HG03521 (cell line): ENCODE measurements around the gene NUF2.
"Not testable (repeated sequence)": the region's sequence is repeated elsewhere in the genome, so short reads cannot be mapped to it uniquely, and the experiment has no call there.

Experiments
- ATAC-seq: cut with Tn5 transposase; IDR thresholded peaks from one replicate; pipeline ENCODE4 v1.9.1; 2021; ENCODE audit warnings: mild to moderate bottlenecking, moderate library complexity; ENCODE audit not compliant: unreplicated experiment

Gene NUF2

GRCh38 chr1:163331116-163331515 is 9.4 kb downstream of the NUF2 start:
- ATAC-seq = no peak

GRCh38 chr1:163335216-163335615 is 13.5 kb downstream of the NUF2 start:
- no peak for ATAC-seq

GRCh38 chr1:163337631-163338030 is 15.9 kb downstream of the NUF2 start:
- ATAC-seq = no peak

- ATAC-seq = no peak
These were observed 24.6 kb downstream of the NUF2 start for GRCh38 chr1:163346326-163346870.

- no peak for ATAC-seq
These were observed 25.4 kb downstream of the NUF2 start for GRCh38 chr1:163347106-163347505.

GRCh38 chr1:163351912-163352311 is 30.2 kb downstream of the NUF2 start:
- no peak for ATAC-seq

- ATAC-seq = no peak
These were observed 35.6 kb downstream of the NUF2 start for GRCh38 chr1:163357378-163357777.

GRCh38 chr1:163358172-163358571 is 36.4 kb downstream of the NUF2 start:
- ATAC-seq = not testable (repeated sequence)

GRCh38 chr1:163361123-163361934 is 39.6 kb downstream of the NUF2 start:
- ATAC-seq = peak; percentile 46

- no peak for ATAC-seq
These were observed 43.4 kb downstream of the NUF2 start for GRCh38 chr1:163365186-163365585.

- ATAC-seq = no peak
These were observed 44.8 kb downstream of the NUF2 start for GRCh38 chr1:163366555-163366954.

GRCh38 chr1:163367721-163368120 is 46.0 kb downstream of the NUF2 start:
- ATAC-seq = no peak

GRCh38 chr1:163372576-163372975 is 50.8 kb downstream of the NUF2 start:
- ATAC-seq = no peak

- no peak for ATAC-seq
These were observed 56.8 kb downstream of the NUF2 start for GRCh38 chr1:163378554-163378953.

GRCh38 chr1:163379801-163380200 is 58.0 kb downstream of the NUF2 start:
- no peak for ATAC-seq

- ATAC-seq = no peak
These were observed 59.9 kb downstream of the NUF2 start for GRCh38 chr1:163381487-163382184.

GRCh38 chr1:163382395-163382794 is 60.6 kb downstream of the NUF2 start:
- ATAC-seq = no peak

GRCh38 chr1:163387146-163387545 is 65.4 kb downstream of the NUF2 start:
- no peak for ATAC-seq

- no peak for ATAC-seq
These were observed 67.2 kb downstream of the NUF2 start for GRCh38 chr1:163388970-163389369.

GRCh38 chr1:163395790-163396189 is 74.0 kb downstream of the NUF2 start:
- ATAC-seq = no peak

- ATAC-seq = no peak
These were observed 75.9 kb downstream of the NUF2 start for GRCh38 chr1:163397451-163398200.
